ENCODE measurements around the gene HSPB6. TPM values are rescaled to one million over a fixed set of nuclear protein-coding genes. Genes with fewer than 3 reads are reported as not detected.

HSPB6 gene
- total RNA-seq, 2 donors from 2014 or later, result 0.33 to 0.90 TPM

- Mint-ChIP-seq H3K9me3 (no peaks in the 10 kb centered on the region), H3K27ac (no peak overlapping the region), H3K4me3 (no peak overlapping the region), H3K36me3 (ENCODE audit: low read depth) (peaks cover 29% of the 10 kb centered on the region), H3K27me3 (ENCODE audit: insufficient read depth) (peaks cover 11% of the 10 kb centered on the region), H3K4me1 (peaks cover 5% of the 10 kb centered on the region)
- Histone ChIP-seq H3K4me1 (ENCODE audit: control insufficient read depth, insufficient read depth, low read length) (no peaks in the 10 kb centered on the region), H3K4me3 (ENCODE audit: low read length) (no peak overlapping the region), H3K27me3 (ENCODE audit: control insufficient read depth, insufficient read depth, low read length, poor library complexity, severe bottlenecking) (no peaks in the 10 kb centered on the region), H3K9me3 (ENCODE audit: control insufficient read depth, low read length) (no peaks in the 10 kb centered on the region), H3K9ac (ENCODE audit: extremely low read depth, low read length, poor library complexity, severe bottlenecking) (no peak overlapping the region), H3K27ac (ENCODE audit: low read depth, low read length) (no peak overlapping the region), H3K36me3 (ENCODE audit: control insufficient read depth, insufficient read depth, low read length) (peaks cover 27% of the 10 kb centered on the region)
- no peak for DNase-seq
- no peak for TF ChIP-seq CTCF (conservative IDR thresholded peaks at IDR 0.05)
- WGBS, 2 experiments (ENCODE audit: insufficient coverage in 1 of 2, insufficient read length in 1 of 2), result 95 to 98% methylated on average over 4 of the region's 4 CpGs
These were observed 4.0 kb upstream of the HSPB6 start for GRCh38 chr19:35760711-35761349.

GRCh38 chr19:35759697-35760096, 2.9 kb upstream of the HSPB6 start:
- H3K9me3 ChIP-seq (ENCODE audit: control insufficient read depth, low read length), result no peaks in the 10 kb centered on the region
- peaks cover 19% of the 10 kb centered on the region for H3K27me3 Mint-ChIP-seq (ENCODE audit: insufficient read depth)
- peaks cover 7% of the 10 kb centered on the region for H3K27me3 ChIP-seq (ENCODE audit: control insufficient read depth, insufficient read depth, low read length, poor library complexity, severe bottlenecking)
- peaks cover 24% of the 10 kb centered on the region for H3K36me3 Mint-ChIP-seq (ENCODE audit: low read depth)
- no peaks in the 10 kb centered on the region for H3K9me3 Mint-ChIP-seq
- peaks cover 23% of the 10 kb centered on the region for H3K36me3 ChIP-seq (ENCODE audit: control insufficient read depth, insufficient read depth, low read length)
- H3K9ac ChIP-seq (ENCODE audit: extremely low read depth, low read length, poor library complexity, severe bottlenecking), result no peak overlapping the region
- H3K27ac ChIP-seq (ENCODE audit: low read depth, low read length), result no peak overlapping the region
- H3K4me1 ChIP-seq (ENCODE audit: control insufficient read depth, insufficient read depth, low read length), result no peaks in the 10 kb centered on the region
- H3K4me3 Mint-ChIP-seq, result peak overlapping the region; percentile 91
- H3K4me3 ChIP-seq (ENCODE audit: low read length), result no peak overlapping the region
- 100% methylated on average over 2 of the region's 2 CpGs; no CpG with 5 or more reads in 1 of the 2 experiments for WGBS, 2 experiments (ENCODE audit: insufficient coverage in 1 of 2, insufficient read length in 1 of 2)
- DNase-seq, result peak; percentile 37
- no peak overlapping the region for H3K27ac Mint-ChIP-seq
- H3K4me1 Mint-ChIP-seq, result peaks cover 8% of the 10 kb centered on the region
- no peak for TF ChIP-seq CTCF (conservative IDR thresholded peaks at IDR 0.05)

GRCh38 chr19:35757749-35758608, 1.1 kb upstream of the HSPB6 start, which contains the start of gene PROSER3:
TSS of gene PROSER3 (plus strand) at chr19:35758176. CDS start at chr19:35758216, 40 bp downstream.
- peak; percentile 99 for DNase-seq
- H3K27ac Mint-ChIP-seq, result peak within 1 kb of the TSS; percentile 88
- peak within 1 kb of the TSS; percentile 100 for H3K4me3 ChIP-seq (ENCODE audit: low read length)
- no peaks in the 10 kb centered on the region for H3K9me3 Mint-ChIP-seq
- H3K27ac ChIP-seq (ENCODE audit: low read depth, low read length), result peak within 1 kb of the TSS; percentile 78
- H3K4me1 Mint-ChIP-seq, result peaks cover 8% of the 10 kb centered on the region
- WGBS, 2 experiments (ENCODE audit: insufficient coverage in 1 of 2, insufficient read length in 1 of 2), result 0 to 2% methylated on average over 19 to 53 of the region's 53 CpGs
- peaks cover 25% of the 10 kb centered on the region for H3K27me3 Mint-ChIP-seq (ENCODE audit: insufficient read depth)
- no peaks in the 10 kb centered on the region for H3K9me3 ChIP-seq (ENCODE audit: control insufficient read depth, low read length)
- H3K4me1 ChIP-seq (ENCODE audit: control insufficient read depth, insufficient read depth, low read length), result no peaks in the 10 kb centered on the region
- no peak for TF ChIP-seq CTCF (conservative IDR thresholded peaks at IDR 0.05)
- peak within 1 kb of the TSS; percentile 91 for H3K4me3 Mint-ChIP-seq
- peak within 1 kb of the TSS; percentile 82 for H3K9ac ChIP-seq (ENCODE audit: extremely low read depth, low read length, poor library complexity, severe bottlenecking)
- peaks cover 25% of the 10 kb centered on the region for H3K36me3 ChIP-seq (ENCODE audit: control insufficient read depth, insufficient read depth, low read length)
- peaks cover 7% of the 10 kb centered on the region for H3K27me3 ChIP-seq (ENCODE audit: control insufficient read depth, insufficient read depth, low read length, poor library complexity, severe bottlenecking)
- peaks cover 19% of the 10 kb centered on the region for H3K36me3 Mint-ChIP-seq (ENCODE audit: low read depth)

All from endodermal cell (in vitro differentiated cells).